Kidney (tissue), 14 donors: ENCODE measurements around the gene SLC31A1. TPM values are rescaled to one million over a fixed set of nuclear protein-coding genes. Genes with fewer than 3 reads are reported as not detected.

Experiments used
- DNase-seq, 5 donors: peaks; one replicate each; pipeline ENCODE4 v3.0.0-alpha.2; 2013 to 2020
- FAIRE-seq: peaks from 2 replicates; lab custom pipeline; 2012; peaks lifted over from hg19 to GRCh38; lab: Jason Lieb, UNC
- H3K27ac ChIP-seq, 2 donors: one replicate each; pipeline ENCODE4 v1.7.0; 2013; ENCODE audit warnings: low read depth in 2 of 2, low read length in 2 of 2, inconsistent platforms in 1 of 2
- H3K27me3 ChIP-seq: one replicate; pipeline ENCODE4 v1.7.1; 2013; ENCODE audit warnings: low read length, inconsistent platforms; ENCODE audit not compliant: control insufficient read depth, insufficient read depth
- H3K36me3 ChIP-seq, 3 donors: one replicate each; pipeline versions ENCODE4 v1.7.0 to v1.7.1; 2013; ENCODE audit warnings: low read length in 3 of 3, control low read depth in 1 of 3, inconsistent platforms in 1 of 3; ENCODE audit not compliant: insufficient read depth in 3 of 3, control insufficient read depth in 2 of 3
- H3K4me1 ChIP-seq, 3 donors: one replicate each; pipeline versions ENCODE4 v1.7.0 to v1.7.1; 2013; ENCODE audit warnings: low read length in 3 of 3, inconsistent platforms in 1 of 3, low read depth in 1 of 3; ENCODE audit not compliant: control insufficient read depth in 2 of 3, insufficient read depth in 2 of 3
- H3K4me3 ChIP-seq, 3 donors: one replicate each; pipeline versions ENCODE4 v1.7.0 to v1.8.1; 2013; ENCODE audit warnings: low read length in 3 of 3, control low read depth in 1 of 3, inconsistent platforms in 1 of 3
- H3K9ac ChIP-seq, 3 donors: one replicate each; pipeline versions ENCODE4 v1.7.0 to v1.7.1; 2013; ENCODE audit warnings: low read length in 3 of 3, control low read depth in 1 of 3, inconsistent platforms in 1 of 3
- H3K9me3 ChIP-seq, 3 donors: one replicate each; pipeline versions ENCODE4 v1.7.0 to v1.7.1; 2013; ENCODE audit warnings: low read length in 3 of 3, control low read depth in 1 of 3, inconsistent platforms in 1 of 3; ENCODE audit not compliant: control insufficient read depth in 2 of 3, insufficient read depth in 1 of 3
- intact Hi-C: fragments of 100-400 bp; cut with DNase I; formaldehyde crosslinking; loops from one replicate; pipeline ENCODE4 v1.11.1; 2022
- polyA plus RNA-seq: library from polyadenylated mRNA; stranded (reverse); fragments of 350-450 nt; fragmentation: Illumina TruSeq; extraction: RNeasy Lipid Tissue Mini Kit (QIAGEN cat#74804); gene quantifications from one replicate; pipeline ENCODE4 v1.2.3, GENCODE V29; 2014; ENCODE audit warnings: low read depth, low replicate concordance; ENCODE audit not compliant: insufficient read depth
- total RNA-seq: library from RNA; stranded (reverse); fragmentation: NEBNext Ultra II Directional; extraction: Animal tissue kit (Norgen Biotek cat#: 25700); gene quantifications from one replicate; pipeline ENCODE4 v1.2.1, GENCODE V29; 2021
- TF ChIP-seq, protein P1 (sequence below): IDR thresholded peaks from 3 replicates; pipeline ENCODE4 v1.5.1; 2012; ENCODE audit warnings: mild to moderate bottlenecking, moderate library complexity, borderline replicate concordance; ENCODE audit not compliant: insufficient read depth; ENCODE audit errors: extremely low read depth
- donor health status: control.
- donor health status: control.
- donor health status: control.
- donor health status: control.
- donor health status: control.
- donor health status: DM: yes; HTN: yes; CAD: no.
- donor health status: Normal renal cell carcinoma (clear cell type).

Gene SLC31A1
- total and polyA plus RNA-seq, 2 donors from 2014 or later: 19.5 to 20.1 TPM

DNA sequence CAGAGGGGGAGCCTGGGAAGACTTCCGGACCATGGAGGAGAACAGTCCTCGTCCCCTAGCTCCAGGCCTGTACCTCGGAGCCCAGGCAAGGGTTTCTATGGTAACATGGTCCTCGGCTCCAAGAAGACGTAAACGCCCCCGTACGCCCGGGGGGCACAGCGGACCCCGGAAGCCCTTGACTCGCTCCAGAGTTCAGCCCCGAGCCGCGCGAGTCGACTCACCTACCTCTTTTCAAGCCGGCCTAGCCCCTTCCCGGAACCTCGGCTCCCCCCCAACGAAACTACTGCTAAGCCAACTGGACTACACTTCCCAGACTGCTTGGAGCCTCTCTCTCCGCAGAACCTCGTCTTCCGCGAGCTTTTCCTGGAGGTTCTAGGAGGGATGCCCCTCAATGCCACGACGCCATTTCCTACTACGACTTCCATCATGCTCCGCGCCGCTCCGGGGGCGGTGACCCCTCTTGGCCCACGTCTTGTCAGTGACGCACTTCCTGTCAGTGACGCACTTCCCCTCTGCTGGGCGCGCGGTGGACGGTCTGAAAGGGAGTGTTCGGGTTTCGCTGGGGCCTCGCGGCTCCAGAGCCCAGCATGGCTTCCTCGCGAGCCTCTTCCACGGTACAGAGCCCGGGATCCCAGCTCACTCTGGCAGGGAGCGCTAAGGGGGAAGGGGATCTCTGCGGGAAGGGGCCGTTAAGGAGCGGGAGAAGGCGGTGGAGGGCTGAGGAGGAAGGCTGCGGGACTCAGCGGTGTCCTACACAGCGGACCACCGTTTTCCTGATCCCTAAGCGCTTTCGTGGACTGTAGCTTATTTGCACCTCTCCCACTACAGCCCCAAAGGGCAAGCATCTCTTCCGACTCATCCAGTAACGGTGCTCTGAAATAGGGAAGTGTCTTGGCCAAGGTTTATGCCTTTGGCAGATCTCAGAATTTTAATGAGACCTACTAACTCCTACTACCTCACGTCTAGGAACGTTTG, 54.1 kb downstream of the SLC31A1 start, which contains the start of the genes CDC26 and PRPF4:
Gene CDC26 (minus strand): TSS at position 416 of the 975 bp plus-strand sequence. CDS start 3,065 bp downstream, outside the sequence.
Gene PRPF4 (plus strand): TSS at position 502 of the 975 bp plus-strand sequence. CDS start 86 bp downstream, at position 588.
- Histone ChIP-seq H3K4me1 (peaks cover 0 to 3% (median 2%) of the 10 kb centered on the region in 3 donors), H3K27ac (peak within 1 kb of the TSS; percentile 82 to 84), H3K9ac (peak within 1 kb of the TSS; percentile 58 to 94 (median 72)), H3K36me3 (peaks cover 11 to 41% (median 22%) of the 10 kb centered on the region in 3 donors), H3K9me3 (no peaks in the 10 kb centered on the region), H3K4me3 (peak within 1 kb of the TSS; percentile 70 to 89 (median 88)), H3K27me3 (no peaks in the 10 kb centered on the region)
- peak; percentile 35 for FAIRE-seq
- DNase-seq: peak; percentile 98 to 99 (median 99)
- TF ChIP-seq, protein P1, sequence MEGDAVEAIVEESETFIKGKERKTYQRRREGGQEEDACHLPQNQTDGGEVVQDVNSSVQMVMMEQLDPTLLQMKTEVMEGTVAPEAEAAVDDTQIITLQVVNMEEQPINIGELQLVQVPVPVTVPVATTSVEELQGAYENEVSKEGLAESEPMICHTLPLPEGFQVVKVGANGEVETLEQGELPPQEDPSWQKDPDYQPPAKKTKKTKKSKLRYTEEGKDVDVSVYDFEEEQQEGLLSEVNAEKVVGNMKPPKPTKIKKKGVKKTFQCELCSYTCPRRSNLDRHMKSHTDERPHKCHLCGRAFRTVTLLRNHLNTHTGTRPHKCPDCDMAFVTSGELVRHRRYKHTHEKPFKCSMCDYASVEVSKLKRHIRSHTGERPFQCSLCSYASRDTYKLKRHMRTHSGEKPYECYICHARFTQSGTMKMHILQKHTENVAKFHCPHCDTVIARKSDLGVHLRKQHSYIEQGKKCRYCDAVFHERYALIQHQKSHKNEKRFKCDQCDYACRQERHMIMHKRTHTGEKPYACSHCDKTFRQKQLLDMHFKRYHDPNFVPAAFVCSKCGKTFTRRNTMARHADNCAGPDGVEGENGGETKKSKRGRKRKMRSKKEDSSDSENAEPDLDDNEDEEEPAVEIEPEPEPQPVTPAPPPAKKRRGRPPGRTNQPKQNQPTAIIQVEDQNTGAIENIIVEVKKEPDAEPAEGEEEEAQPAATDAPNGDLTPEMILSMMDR: no peak
- intact Hi-C loops: no loop called here

DNA sequence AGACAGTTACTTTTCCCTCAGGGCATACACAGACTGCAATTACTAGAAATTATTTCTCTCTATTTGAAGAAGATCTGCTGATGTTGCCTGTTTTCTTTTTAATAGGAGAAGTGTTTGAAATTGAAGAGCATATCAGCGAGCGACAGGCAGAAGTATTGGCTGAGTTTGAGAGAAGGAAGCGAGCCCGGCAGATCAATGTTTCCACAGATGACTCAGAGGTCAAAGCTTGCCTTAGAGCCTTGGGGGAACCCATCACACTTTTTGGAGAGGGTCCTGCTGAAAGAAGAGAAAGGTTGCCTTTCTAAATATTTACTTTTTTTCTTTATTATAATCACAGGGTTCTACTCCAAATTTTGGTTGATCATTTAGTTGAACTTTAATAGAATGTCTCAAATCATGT, 57.5 kb downstream of the SLC31A1 start:
- FAIRE-seq: no peak
- DNase-seq: no peak
- no peaks in the 10 kb centered on the region for H3K9me3 ChIP-seq
- no peak overlapping the region for H3K4me3 ChIP-seq
- no peak overlapping the region for H3K27ac ChIP-seq
- intact Hi-C loops: no loop called here
- H3K9ac ChIP-seq: no peak overlapping the region
- TF ChIP-seq, protein P1: no peak
- peaks cover 0 to 3% (median 2%) of the 10 kb centered on the region in 3 donors for H3K4me1 ChIP-seq
- H3K27me3 ChIP-seq: no peaks in the 10 kb centered on the region
- H3K36me3 ChIP-seq: peaks cover 16 to 43% (median 27%) of the 10 kb centered on the region in 3 donors

DNA sequence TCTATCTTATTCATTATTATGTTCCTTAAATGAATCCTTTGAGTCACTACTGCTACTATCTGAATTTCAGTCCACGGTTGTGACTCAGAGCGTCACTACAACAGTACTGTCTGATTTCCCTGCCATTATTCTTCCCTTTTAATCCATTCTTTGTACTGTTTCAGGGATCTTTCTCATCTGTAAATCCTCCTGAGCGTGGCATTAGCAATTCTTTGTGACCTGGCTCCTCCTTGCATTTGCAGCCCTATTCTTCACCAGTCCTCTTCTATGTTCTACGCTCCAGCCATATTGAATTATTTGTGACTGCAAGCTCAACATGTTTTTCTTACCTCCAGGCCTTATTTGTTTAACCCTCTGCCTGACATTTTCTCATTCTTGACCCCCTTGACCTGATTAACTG, 60.0 kb downstream of the SLC31A1 start:
- H3K4me1 ChIP-seq: no peaks in the 10 kb centered on the region
- no peaks in the 10 kb centered on the region for H3K9me3 ChIP-seq
- H3K36me3 ChIP-seq: peaks cover 27 to 59% (median 34%) of the 10 kb centered on the region in 3 donors
- H3K27ac ChIP-seq: no peak overlapping the region
- intact Hi-C loops: no loop called here
- H3K9ac ChIP-seq: no peak overlapping the region
- no peak overlapping the region for H3K4me3 ChIP-seq
- FAIRE-seq (no peak), DNase-seq (no peak)
- TF ChIP-seq, protein P1: no peak
- no peaks in the 10 kb centered on the region for H3K27me3 ChIP-seq
